Effector memory CD4-positive, alpha-beta T cell (primary cell): ENCODE measurements around the gene SEZ6L2.
"Not testable (repeated sequence)": the region's sequence is repeated elsewhere in the genome, so short reads cannot be mapped to it uniquely, and the experiment has no call there.

Experiments used
- DNase-seq, 3 donors: peaks; one replicate each; pipeline ENCODE4 v3.0.0-alpha.2; 2020
- H3K27ac ChIP-seq: 2 replicates; pipeline ENCODE4 v1.7.0; 2013; ENCODE audit warnings: mild to moderate bottlenecking, low read length, moderate library complexity; ENCODE audit not compliant: insufficient read depth, poor library complexity, severe bottlenecking
- H3K27me3 ChIP-seq: replicated peaks from 2 replicates; pipeline ENCODE4 v1.7.0; 2013; ENCODE audit warnings: mild to moderate bottlenecking, low read length; ENCODE audit not compliant: insufficient read depth, control insufficient read depth, poor library complexity, severe bottlenecking
- H3K36me3 ChIP-seq: 2 replicates; pipeline ENCODE4 v1.7.0; 2013; ENCODE audit warnings: mild to moderate bottlenecking, low read length, moderate library complexity; ENCODE audit not compliant: control insufficient read depth, insufficient read depth
- H3K4me1 ChIP-seq: 2 replicates; pipeline ENCODE4 v1.7.0; 2013; ENCODE audit warnings: low read length, mild to moderate bottlenecking; ENCODE audit not compliant: control insufficient read depth, insufficient read depth, poor library complexity, severe bottlenecking
- H3K4me3 ChIP-seq: 2 replicates; pipeline ENCODE4 v1.7.0; 2013; ENCODE audit warnings: low read length, low read depth, mild to moderate bottlenecking; ENCODE audit not compliant: insufficient read depth, poor library complexity, severe bottlenecking
- H3K9me3 ChIP-seq: 2 replicates; pipeline ENCODE4 v1.7.0; 2013; ENCODE audit warnings: mild to moderate bottlenecking, low read length, moderate library complexity; ENCODE audit not compliant: control insufficient read depth

SEZ6L2 gene

GRCh38 chr16:29842732-29843346 lies 56.5 kb downstream of the SEZ6L2 start:
- no peaks in the 10 kb centered on the region for H3K9me3 ChIP-seq
- no peaks in the 10 kb centered on the region for H3K4me1 ChIP-seq
- H3K27ac ChIP-seq = no peak overlapping the region
- DNase-seq = no peak
- no peaks in the 10 kb centered on the region for H3K27me3 ChIP-seq
- H3K4me3 ChIP-seq = no peak overlapping the region
- H3K36me3 ChIP-seq = peaks cover 91% of the 10 kb centered on the region

- peaks cover 92% of the 10 kb centered on the region for H3K36me3 ChIP-seq
- H3K27ac ChIP-seq = no peak overlapping the region
- no peaks in the 10 kb centered on the region for H3K4me1 ChIP-seq
- no peaks in the 10 kb centered on the region for H3K27me3 ChIP-seq
- DNase-seq = no peak
- H3K9me3 ChIP-seq = no peaks in the 10 kb centered on the region
- H3K4me3 ChIP-seq = no peak overlapping the region
Observed at GRCh38 chr16:29841631-29842030, 57.7 kb downstream of the SEZ6L2 start.

GRCh38 chr16:29840240-29840639 lies 59.1 kb downstream of the SEZ6L2 start:
- Histone ChIP-seq H3K4me1 (no peaks in the 10 kb centered on the region), H3K9me3 (no peaks in the 10 kb centered on the region), H3K27ac (no peak overlapping the region), H3K36me3 (peaks cover 90% of the 10 kb centered on the region), H3K4me3 (no peak overlapping the region), H3K27me3 (no peaks in the 10 kb centered on the region)
- DNase-seq = no peak

- Histone ChIP-seq H3K27ac (no peak overlapping the region), H3K4me3 (no peak overlapping the region), H3K4me1 (no peaks in the 10 kb centered on the region), H3K9me3 (no peaks in the 10 kb centered on the region), H3K36me3 (peaks cover 90% of the 10 kb centered on the region), H3K27me3 (no peaks in the 10 kb centered on the region)
- DNase-seq = no peak
Observed at GRCh38 chr16:29839822-29840221, 59.5 kb downstream of the SEZ6L2 start.

GRCh38 chr16:29837841-29838240 lies 61.5 kb downstream of the SEZ6L2 start:
- no peaks in the 10 kb centered on the region for H3K9me3 ChIP-seq
- no peak overlapping the region for H3K4me3 ChIP-seq
- no peaks in the 10 kb centered on the region for H3K27me3 ChIP-seq
- no peak for DNase-seq
- no peak overlapping the region for H3K27ac ChIP-seq
- peaks cover 88% of the 10 kb centered on the region for H3K36me3 ChIP-seq
- no peaks in the 10 kb centered on the region for H3K4me1 ChIP-seq

- Histone ChIP-seq H3K4me1 (no peaks in the 10 kb centered on the region), H3K27ac (no peak overlapping the region), H3K9me3 (no peaks in the 10 kb centered on the region), H3K4me3 (no peak overlapping the region), H3K36me3 (peaks cover 80% of the 10 kb centered on the region), H3K27me3 (no peaks in the 10 kb centered on the region)
- DNase-seq = no peak
Observed at GRCh38 chr16:29836623-29837022, 62.7 kb downstream of the SEZ6L2 start.

- DNase-seq = no peak
- no peak overlapping the region for H3K4me3 ChIP-seq
- no peaks in the 10 kb centered on the region for H3K27me3 ChIP-seq
- peaks cover 80% of the 10 kb centered on the region for H3K36me3 ChIP-seq
- no peak overlapping the region for H3K27ac ChIP-seq
- H3K4me1 ChIP-seq = no peaks in the 10 kb centered on the region
- no peaks in the 10 kb centered on the region for H3K9me3 ChIP-seq
Observed at GRCh38 chr16:29835926-29836325, 63.4 kb downstream of the SEZ6L2 start.

- H3K27ac ChIP-seq = no peak overlapping the region
- peaks cover 78% of the 10 kb centered on the region for H3K36me3 ChIP-seq
- H3K9me3 ChIP-seq = no peaks in the 10 kb centered on the region
- no peak for DNase-seq
- no peaks in the 10 kb centered on the region for H3K27me3 ChIP-seq
- H3K4me3 ChIP-seq = no peak overlapping the region
- H3K4me1 ChIP-seq = no peaks in the 10 kb centered on the region
Observed at GRCh38 chr16:29834079-29834478, 65.3 kb downstream of the SEZ6L2 start.

- H3K36me3 ChIP-seq = peaks cover 71% of the 10 kb centered on the region
- not testable (repeated sequence) for H3K9me3 ChIP-seq, H3K27me3 ChIP-seq, DNase-seq, H3K4me3 ChIP-seq, H3K27ac ChIP-seq, H3K4me1 ChIP-seq
Observed at GRCh38 chr16:29833219-29833618, 66.1 kb downstream of the SEZ6L2 start.

GRCh38 chr16:29831490-29831889 lies 67.9 kb downstream of the SEZ6L2 start:
- Histone ChIP-seq H3K27ac (no peak overlapping the region), H3K4me1 (peaks cover 17% of the 10 kb centered on the region), H3K27me3 (no peaks in the 10 kb centered on the region), H3K4me3 (no peak overlapping the region), H3K36me3 (peaks cover 54% of the 10 kb centered on the region), H3K9me3 (no peaks in the 10 kb centered on the region)
- DNase-seq = no peak
